Effector memory CD8-positive, alpha-beta T cell (primary cell): ENCODE data around the gene CCL2.
"Not testable (repeated sequence)": the region's sequence is repeated elsewhere in the genome, so short reads cannot be mapped to it uniquely, and the experiment has no call there.

Experiments used
- ATAC-seq: fragments of 150-1000 bp; cut with Tn5 transposase; replicated peaks from 2 replicates; pipeline ENCODE4 v1.10.0; 2021; ENCODE audit warnings: mild to moderate bottlenecking, moderate library complexity
- DNase-seq, 3 experiments: peaks; one replicate each; pipeline ENCODE4 v3.0.0; 2021
- H3K27ac Mint-ChIP-seq, 2 donors: one replicate each; pipeline ENCODE4 v1.8.0; 2022; ENCODE audit warnings: mild to moderate bottlenecking in 2 of 2, mixed read lengths in 2 of 2, moderate library complexity in 2 of 2
- H3K27me3 Mint-ChIP-seq, 2 donors: one replicate each; pipeline ENCODE4 v1.8.0; 2022; ENCODE audit warnings: mixed read lengths in 2 of 2
- H3K36me3 Mint-ChIP-seq: one replicate; pipeline ENCODE4 v1.8.0; 2022; ENCODE audit warnings: mild to moderate bottlenecking, moderate library complexity, mixed read lengths; ENCODE audit not compliant: insufficient read depth
- H3K4me1 Mint-ChIP-seq, 2 donors: one replicate each; pipeline ENCODE4 v1.8.0; 2022; ENCODE audit warnings: low read depth in 2 of 2, mixed read lengths in 2 of 2
- H3K4me3 Mint-ChIP-seq, 2 donors: one replicate each; pipeline ENCODE4 v1.8.0; 2022; ENCODE audit warnings: mild to moderate bottlenecking in 2 of 2, mixed read lengths in 2 of 2, moderate library complexity in 2 of 2
- H3K9me3 Mint-ChIP-seq, 2 donors: one replicate each; pipeline ENCODE4 v1.8.0; 2022; ENCODE audit warnings: mixed read lengths in 2 of 2

The CCL2 gene

DNA sequence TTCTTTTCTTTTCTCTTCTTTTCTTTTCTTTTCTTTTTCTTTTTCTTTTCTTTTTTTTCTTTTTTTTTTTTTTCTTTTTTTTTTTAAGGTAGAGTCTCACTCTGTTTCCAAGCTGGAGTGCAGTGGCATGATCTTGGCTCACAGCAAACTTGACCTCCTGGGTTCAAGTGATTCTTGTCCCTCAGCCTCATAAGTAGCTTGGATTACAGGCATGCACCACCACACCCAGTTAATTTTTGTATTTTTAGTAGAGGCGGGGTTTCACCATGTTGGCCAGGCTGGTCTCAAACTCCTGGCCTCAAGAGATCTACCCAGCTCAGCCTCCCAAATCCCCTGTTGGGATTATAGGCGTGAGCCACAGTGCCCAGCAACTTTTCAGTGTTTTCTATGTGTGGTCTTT, 27.8 kb upstream of the CCL2 start:
- H3K36me3 Mint-ChIP-seq, H3K9me3 Mint-ChIP-seq, H3K4me3 Mint-ChIP-seq, ATAC-seq, H3K4me1 Mint-ChIP-seq, DNase-seq, H3K27ac Mint-ChIP-seq: not testable (repeated sequence)
- H3K27me3 Mint-ChIP-seq = peaks cover 65 to 67% of the 10 kb centered on the region in 2 donors

DNA sequence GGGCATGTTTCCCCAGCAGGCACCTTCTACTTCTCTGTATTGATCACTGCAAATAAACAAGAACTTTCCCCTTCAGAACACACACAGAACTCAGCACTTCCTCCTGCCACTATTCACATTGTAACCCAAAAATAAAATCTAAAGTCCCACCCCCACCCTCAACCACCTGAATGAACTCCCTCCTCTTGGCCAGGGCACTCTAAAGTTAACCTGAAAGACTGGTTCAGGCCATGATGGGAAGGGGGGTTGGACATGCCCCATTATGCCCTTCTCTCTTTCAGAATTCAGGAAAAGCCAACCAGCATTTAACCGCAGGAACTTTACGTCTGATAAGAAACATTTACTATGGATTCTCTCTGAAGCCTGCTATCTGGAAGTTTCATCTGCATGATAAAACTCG, 27.4 kb upstream of the CCL2 start:
- Mint-ChIP-seq H3K27ac (no peak overlapping the region), H3K4me1 (no peaks in the 10 kb centered on the region), H3K4me3 (no peak overlapping the region), H3K36me3 (no peaks in the 10 kb centered on the region), H3K27me3 (peaks cover 62 to 63% of the 10 kb centered on the region in 2 donors), H3K9me3 (peaks cover 0 to 3% of the 10 kb centered on the region in 2 donors)
- ATAC-seq (no peak), DNase-seq (no peak)

DNA sequence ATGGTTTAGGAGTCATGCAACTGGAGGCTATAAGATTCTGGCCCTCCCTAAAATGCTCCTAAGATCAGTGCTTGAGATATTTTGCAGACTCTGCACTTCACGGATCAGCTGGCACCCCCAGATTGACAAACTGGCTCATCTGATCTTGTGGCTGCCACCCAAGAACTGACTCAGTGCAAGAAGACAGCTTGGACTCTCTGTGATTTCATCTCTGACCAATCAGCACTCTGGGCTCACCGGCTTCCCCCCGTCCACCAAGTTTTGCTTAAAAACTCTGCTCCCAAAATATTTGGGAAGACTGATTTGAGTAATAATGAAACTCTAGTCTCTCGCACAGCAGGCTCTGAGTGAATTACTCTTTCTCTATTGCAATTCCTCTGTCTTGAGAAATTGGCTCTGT, 26.3 kb upstream of the CCL2 start:
- H3K27ac Mint-ChIP-seq = no peak overlapping the region
- ATAC-seq = no peak
- DNase-seq = no peak
- H3K27me3 Mint-ChIP-seq = peaks cover 64 to 68% of the 10 kb centered on the region in 2 donors
- H3K4me3 Mint-ChIP-seq = no peak overlapping the region
- no peaks in the 10 kb centered on the region for H3K36me3 Mint-ChIP-seq
- no peaks in the 10 kb centered on the region for H3K4me1 Mint-ChIP-seq
- peaks cover 0 to 3% of the 10 kb centered on the region in 2 donors for H3K9me3 Mint-ChIP-seq

DNA sequence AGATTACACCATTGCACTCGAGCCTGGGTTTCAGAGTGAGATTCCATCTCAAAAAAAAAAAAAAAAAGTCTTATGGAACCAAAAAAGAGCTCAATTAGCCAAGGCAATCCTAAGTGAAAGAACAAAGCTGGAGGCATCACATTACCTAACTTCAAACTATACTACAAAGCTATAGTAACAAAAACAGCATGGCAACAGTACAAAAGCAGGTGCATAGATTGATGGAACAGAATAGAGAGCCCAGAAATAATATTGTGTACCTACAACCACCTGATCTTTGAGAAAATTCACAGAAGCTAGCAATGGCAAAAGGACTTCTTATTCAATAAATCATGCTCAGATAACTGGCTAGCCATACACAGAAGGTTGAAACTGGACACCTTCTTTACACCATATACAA, 24.7 kb upstream of the CCL2 start:
- no peak for DNase-seq
- H3K4me3 Mint-ChIP-seq = no peak overlapping the region
- H3K36me3 Mint-ChIP-seq = no peaks in the 10 kb centered on the region
- H3K9me3 Mint-ChIP-seq = peaks cover 0 to 3% of the 10 kb centered on the region in 2 donors
- ATAC-seq = no peak
- peaks cover 64 to 67% of the 10 kb centered on the region in 2 donors for H3K27me3 Mint-ChIP-seq
- H3K4me1 Mint-ChIP-seq = no peaks in the 10 kb centered on the region
- no peak overlapping the region for H3K27ac Mint-ChIP-seq

DNA sequence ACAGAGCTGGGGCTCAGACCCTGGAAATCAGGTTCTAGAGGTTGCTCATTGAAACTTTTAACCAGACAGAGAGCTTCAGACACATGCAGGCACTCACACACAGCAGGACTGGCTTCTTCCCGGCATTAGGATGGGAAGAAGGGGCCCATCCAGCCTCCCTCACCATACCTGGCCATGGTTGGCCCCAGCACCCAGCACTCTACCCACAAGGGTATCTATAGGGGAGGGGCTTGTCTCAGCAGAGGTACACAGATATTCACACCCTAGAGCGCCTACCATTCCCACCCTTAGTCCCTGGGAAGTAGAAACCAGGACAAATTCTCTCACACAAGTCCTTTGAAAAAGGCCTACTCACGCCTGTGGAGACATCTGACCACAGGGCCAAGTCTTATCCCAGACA, 20.5 kb upstream of the CCL2 start:
- Mint-ChIP-seq H3K4me3 (no peak overlapping the region), H3K9me3 (no peaks in the 10 kb centered on the region), H3K27ac (no peak overlapping the region), H3K36me3 (no peaks in the 10 kb centered on the region), H3K27me3 (peaks cover 47 to 84% of the 10 kb centered on the region in 2 donors), H3K4me1 (no peaks in the 10 kb centered on the region)
- ATAC-seq (no peak), DNase-seq (no peak)

DNA sequence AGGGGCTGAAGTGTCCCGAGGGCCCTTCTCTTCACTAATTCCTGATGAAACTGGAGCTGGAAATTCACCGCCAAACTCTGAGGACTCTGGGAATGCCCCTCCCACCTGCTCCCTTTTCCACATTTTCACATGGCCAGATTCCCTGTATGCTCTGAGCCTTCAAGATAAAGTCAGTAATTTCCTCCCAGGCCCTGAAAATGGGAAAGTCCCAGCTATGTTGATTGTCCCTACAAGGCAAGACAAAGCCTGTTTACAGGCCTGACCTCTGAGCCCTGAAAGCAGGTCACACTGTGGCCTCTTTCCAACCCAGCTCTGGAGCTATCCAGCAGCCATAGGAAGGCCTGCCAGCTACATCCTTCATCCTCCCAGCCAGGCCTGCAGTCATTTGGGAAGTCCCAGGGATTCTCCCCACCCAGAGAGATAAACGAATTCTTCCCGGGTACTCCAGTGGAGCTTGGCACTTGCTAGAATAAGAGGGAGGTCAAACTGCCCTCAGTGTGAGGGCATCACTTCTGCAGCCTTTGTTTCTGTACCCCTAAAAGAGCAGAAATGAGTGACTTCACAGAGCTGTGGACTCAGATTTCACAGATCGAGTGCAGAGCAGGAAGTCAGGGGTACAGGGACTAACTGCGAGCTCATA, 19.6 kb upstream of the CCL2 start:
- Mint-ChIP-seq H3K27me3 (peaks cover 50 to 84% of the 10 kb centered on the region in 2 donors), H3K27ac (no peak overlapping the region), H3K4me1 (peaks cover 0 to 2% of the 10 kb centered on the region in 2 donors), H3K9me3 (no peaks in the 10 kb centered on the region), H3K4me3 (no peak overlapping the region), H3K36me3 (no peaks in the 10 kb centered on the region)
- DNase-seq (no peak), ATAC-seq (no peak)

DNA sequence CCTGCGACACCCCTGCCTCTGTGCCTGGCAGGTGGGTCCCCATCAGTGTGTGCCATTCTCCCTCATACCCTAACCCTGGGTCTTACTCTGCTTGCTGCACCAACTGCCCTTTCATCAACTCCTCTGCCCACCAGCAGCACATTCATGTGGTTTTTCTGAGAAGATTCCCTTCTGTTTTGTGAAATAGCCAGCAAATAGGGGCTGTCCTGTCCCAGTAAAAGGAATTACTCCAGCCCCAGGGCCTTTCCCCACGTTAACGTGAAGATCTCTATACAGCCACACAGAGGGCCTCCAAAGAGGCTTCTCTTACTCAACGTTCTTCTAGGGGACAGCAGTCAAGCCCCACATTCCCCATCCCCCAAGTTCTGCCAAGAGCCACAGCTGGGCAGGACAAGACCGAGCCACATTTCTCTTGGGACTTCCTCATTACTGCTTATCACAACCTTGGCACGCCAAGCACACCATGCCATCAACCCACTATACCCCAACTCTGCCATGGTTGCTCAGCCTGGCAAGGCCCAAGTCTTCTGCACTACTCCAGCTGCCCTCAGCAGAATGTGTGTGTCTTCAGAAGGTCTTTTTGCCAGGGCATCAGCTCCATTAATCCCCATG, 18.7 kb upstream of the CCL2 start:
- Mint-ChIP-seq H3K4me1 (peaks cover 0 to 2% of the 10 kb centered on the region in 2 donors), H3K27me3 (peaks cover 43 to 77% of the 10 kb centered on the region in 2 donors), H3K27ac (no peak overlapping the region), H3K9me3 (no peaks in the 10 kb centered on the region), H3K36me3 (no peaks in the 10 kb centered on the region), H3K4me3 (no peak overlapping the region)
- DNase-seq = no peak
- no peak for ATAC-seq

DNA sequence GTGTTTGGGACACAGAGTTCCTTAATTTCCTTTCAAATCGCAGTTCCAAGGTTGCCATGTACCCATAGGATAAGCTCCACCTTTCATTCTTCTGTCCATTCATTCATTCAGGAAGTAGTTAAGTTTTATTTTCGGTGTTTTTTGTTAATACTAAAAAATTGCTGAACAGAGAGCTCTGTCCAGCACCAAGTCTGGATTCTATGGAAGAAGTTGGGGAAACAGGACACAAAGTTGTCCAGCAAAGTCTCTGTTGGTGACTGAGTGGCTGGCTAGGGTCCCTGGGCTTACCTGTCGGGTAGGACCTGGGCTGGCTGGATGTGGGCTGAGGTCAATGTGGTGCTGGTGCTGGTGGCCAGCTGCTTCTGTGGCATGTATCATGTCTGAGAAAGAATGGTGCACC, 17.6 kb upstream of the CCL2 start:
- Mint-ChIP-seq H3K27ac (no peak overlapping the region), H3K9me3 (no peaks in the 10 kb centered on the region), H3K4me1 (peaks cover 0 to 2% of the 10 kb centered on the region in 2 donors), H3K36me3 (no peaks in the 10 kb centered on the region), H3K4me3 (no peak overlapping the region), H3K27me3 (peaks cover 45 to 76% of the 10 kb centered on the region in 2 donors)
- DNase-seq (no peak), ATAC-seq (no peak)

DNA sequence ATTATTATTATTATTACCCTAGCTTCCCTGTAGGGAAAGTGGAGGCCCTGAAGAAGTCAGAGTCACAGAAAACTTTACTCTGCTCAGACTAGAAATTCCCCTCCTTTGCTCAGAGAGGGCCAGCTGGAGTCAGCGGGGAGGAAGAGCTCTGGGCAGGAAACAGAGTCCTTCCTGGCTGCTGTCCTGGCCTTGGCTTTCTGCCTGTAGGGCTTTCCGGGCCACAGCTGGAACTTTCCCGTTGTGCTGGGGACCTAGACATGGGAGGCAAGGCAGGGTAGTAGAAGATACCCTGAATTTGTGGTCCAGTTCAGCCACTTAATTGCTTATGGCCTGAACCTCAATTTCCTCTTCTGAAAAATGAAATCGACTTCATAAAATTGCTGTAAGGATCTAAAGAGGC, 14.0 kb upstream of the CCL2 start:
- Mint-ChIP-seq H3K27ac (no peak overlapping the region), H3K4me1 (peaks cover 0 to 2% of the 10 kb centered on the region in 2 donors), H3K36me3 (no peaks in the 10 kb centered on the region), H3K4me3 (no peak overlapping the region), H3K9me3 (no peaks in the 10 kb centered on the region), H3K27me3 (peaks cover 32 to 46% of the 10 kb centered on the region in 2 donors)
- ATAC-seq = no peak
- DNase-seq = no peak

DNA sequence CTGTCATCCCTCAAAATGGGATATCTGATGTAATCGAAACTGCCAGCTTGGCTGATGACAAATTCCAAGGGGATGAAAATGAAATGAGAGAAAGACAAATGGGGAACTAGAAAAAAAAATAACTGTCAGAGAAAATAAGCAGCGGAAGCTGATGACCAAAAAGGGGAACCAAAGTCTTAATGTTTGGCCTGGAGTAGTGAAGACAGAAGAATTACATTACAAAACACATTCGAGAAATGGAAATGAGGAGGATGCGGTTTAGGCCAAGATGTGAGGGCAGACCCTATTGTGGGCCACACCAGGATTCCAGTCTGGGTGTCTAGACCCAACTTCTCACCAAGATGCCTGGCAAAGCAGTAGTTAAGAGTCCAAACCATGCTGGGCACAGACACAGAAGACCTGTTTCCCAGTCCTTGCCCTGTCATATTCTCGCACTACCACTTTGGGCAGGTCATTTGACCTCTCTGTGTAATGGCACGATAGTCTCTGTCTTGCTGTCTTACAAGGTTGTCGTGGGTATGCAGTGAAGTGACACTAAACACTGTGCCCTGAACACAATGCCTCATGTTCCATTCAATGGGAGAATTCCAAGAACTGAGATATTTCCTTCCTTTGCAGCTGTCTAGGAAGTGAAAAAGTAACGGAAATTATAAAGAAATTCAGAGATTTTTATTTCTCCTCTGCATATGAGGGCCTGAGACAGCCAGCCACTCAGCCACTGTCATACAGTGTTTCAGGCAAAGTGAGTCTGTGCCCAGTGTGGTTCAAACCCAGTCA, 12.3 kb upstream of the CCL2 start:
- Mint-ChIP-seq H3K36me3 (no peaks in the 10 kb centered on the region), H3K9me3 (no peaks in the 10 kb centered on the region), H3K4me1 (peaks cover 0 to 2% of the 10 kb centered on the region in 2 donors), H3K4me3 (no peak overlapping the region), H3K27me3 (peaks cover 22 to 30% of the 10 kb centered on the region in 2 donors), H3K27ac (no peak overlapping the region)
- ATAC-seq (no peak), DNase-seq (no peak)

DNA sequence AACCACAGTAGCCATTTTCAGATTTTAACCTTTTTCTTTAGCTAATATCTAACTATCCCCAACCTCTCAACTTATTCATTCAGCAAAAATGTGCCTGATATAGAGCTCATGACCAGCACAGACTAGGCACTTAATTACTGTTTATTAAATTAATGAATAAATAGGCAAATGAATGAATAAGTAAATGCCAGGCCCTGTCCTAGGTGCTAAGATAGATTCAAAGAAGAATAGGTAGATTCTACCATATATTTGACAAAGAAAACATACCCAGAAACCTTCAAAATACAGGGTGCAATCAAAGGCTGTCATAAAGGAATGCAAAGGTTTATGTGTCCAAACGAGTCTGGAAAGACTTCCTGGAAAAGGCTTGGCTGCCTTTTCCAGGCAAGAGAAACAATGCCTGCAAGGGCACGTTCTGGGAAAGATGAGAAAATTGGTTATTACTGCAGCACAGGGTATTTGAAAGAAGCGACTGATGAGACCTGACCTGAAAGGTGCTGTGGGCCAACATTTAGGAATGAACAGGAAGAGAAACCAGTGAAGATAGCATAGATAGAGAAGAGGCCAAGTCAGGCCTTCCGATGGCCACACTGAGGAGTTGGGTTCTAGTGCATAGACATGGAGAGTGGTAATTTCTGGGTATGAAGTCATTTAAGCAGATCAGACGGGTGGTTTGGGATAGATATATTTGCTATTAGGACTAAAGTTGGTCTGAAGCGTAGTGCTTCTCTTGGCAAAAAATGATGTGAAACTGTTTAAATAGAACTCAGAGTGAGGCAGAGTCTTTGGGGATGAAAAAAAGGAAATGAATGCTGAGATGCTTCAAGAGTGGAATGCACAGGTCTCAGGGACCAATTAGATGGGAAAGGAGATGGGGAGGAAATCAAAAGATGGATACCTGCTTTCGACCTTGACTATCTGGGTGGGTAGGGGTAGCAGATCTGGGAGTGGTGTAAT, 11.4 kb upstream of the CCL2 start:
- no peaks in the 10 kb centered on the region for H3K36me3 Mint-ChIP-seq
- DNase-seq (no peak), ATAC-seq (no peak)
- peaks cover 0 to 2% of the 10 kb centered on the region in 2 donors for H3K4me1 Mint-ChIP-seq
- H3K4me3 Mint-ChIP-seq = no peak overlapping the region
- no peaks in the 10 kb centered on the region for H3K9me3 Mint-ChIP-seq
- H3K27ac Mint-ChIP-seq = no peak overlapping the region
- peaks cover 21 to 28% of the 10 kb centered on the region in 2 donors for H3K27me3 Mint-ChIP-seq

DNA sequence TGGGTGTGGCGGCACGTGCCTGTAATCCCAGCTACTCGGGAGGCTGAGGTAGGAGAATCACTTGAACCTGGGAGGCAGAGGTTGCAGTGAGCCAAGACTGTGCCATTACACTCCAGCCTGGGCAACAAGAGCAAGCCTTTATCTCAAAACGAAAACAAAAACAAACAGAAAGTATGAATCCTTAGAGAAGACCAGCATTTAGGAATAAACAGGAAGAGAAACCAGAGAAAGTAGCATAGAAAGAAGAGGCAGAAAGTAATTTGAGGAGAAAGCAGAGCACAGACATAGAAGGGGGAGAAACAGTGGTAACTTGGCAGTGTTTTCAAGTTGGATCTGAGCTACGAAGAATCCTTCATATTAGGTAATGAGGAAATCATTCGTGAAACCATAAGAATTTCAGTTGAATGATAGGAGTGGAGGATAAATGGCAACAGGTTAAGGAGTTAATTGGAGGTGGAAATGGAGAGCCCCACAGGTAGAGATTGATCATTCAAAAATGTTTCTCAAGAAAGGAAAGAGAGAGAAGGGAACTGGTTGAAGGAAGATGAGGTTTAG, 9.7 kb upstream of the CCL2 start:
- Mint-ChIP-seq H3K27ac (no peak overlapping the region), H3K4me1 (peaks cover 0 to under 1% of the 10 kb centered on the region in 2 donors), H3K36me3 (no peaks in the 10 kb centered on the region), H3K4me3 (no peak overlapping the region), H3K27me3 (peaks cover 3 to 18% of the 10 kb centered on the region in 2 donors), H3K9me3 (no peaks in the 10 kb centered on the region)
- ATAC-seq (no peak), DNase-seq (no peak)

DNA sequence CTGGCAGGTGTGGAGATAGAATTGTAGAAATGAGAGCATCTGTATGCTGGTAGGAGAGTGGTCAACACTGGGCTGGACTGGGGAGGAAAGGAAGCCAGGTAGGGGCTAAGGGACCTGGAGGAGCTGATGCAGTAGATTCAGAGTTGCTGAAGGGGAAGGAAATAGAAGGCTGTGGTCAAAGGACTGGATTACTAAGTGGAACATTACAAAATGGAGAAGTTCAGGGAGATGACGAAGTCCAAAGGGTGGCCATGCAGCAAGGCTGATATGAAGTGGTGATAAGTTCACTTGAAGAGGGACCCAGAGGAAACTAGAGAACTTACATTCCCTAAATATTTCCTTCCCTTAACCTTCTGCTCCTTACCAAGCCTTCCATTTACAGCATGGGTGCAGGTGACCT, 8.6 kb upstream of the CCL2 start:
- ATAC-seq = peak; percentile 16
- H3K36me3 Mint-ChIP-seq = no peaks in the 10 kb centered on the region
- no peaks in the 10 kb centered on the region for H3K4me1 Mint-ChIP-seq
- peaks cover 10 to 25% of the 10 kb centered on the region in 2 donors for H3K27me3 Mint-ChIP-seq
- no peak overlapping the region for H3K4me3 Mint-ChIP-seq
- DNase-seq = no peak
- no peaks in the 10 kb centered on the region for H3K9me3 Mint-ChIP-seq
- no peak overlapping the region for H3K27ac Mint-ChIP-seq
